ENCODE data around the gene ADCY2.

Gene ADCY2

DNA sequence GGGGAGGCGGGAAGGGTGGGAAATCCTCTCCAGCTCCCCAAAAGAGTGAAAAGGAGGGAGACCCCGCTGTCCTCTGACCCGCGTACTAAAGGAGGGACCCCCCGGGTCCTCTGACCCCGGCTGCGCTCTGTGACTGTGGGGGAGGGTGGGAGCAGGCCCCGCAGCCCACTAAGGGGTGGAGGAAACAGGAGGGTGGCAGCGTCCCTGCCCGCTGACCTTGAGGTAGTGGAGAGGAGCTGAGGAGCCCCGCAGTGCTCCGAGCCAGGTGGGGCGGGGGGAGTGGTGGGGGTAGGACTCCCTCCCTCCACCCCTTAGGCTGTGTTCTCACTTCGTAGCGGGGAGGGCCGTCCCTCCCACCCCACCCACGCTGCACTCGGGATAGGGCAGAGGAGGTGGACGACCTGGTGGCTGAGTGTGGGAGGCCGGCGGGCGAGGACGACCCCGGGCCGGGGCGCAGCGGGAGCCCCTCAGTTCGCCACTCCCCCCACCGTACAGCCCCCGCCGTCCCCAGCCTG, 449 bp upstream of the ADCY2 start:
- Histone ChIP-seq H3K27me3 (ENCODE audit: control insufficient read depth, insufficient read depth, low read length) (0 out of 2 replicates have a peak, but pooled peaks cover 2% of the 10 kb centered on the region), H3K36me3 (ENCODE audit: control insufficient read depth, insufficient read depth, low read length) (no peaks in the 10 kb centered on the region), H3K4me1 (ENCODE audit: control insufficient read depth, insufficient read depth, low read length) (peaks cover 68% of the 10 kb centered on the region), H3K4me3 (ENCODE audit: low read depth, low read length) (peak overlapping the region; percentile 72), H3K27ac (ENCODE audit: low read depth, low read length) (peak overlapping the region; percentile 50), H3K9ac (ENCODE audit: low read depth, low read length) (peak overlapping the region; percentile 57; the same call in 1 of the 2 replicates), H3K9me3 (ENCODE audit: control insufficient read depth, insufficient read depth, low read length) (no peaks in the 10 kb centered on the region)

DNA sequence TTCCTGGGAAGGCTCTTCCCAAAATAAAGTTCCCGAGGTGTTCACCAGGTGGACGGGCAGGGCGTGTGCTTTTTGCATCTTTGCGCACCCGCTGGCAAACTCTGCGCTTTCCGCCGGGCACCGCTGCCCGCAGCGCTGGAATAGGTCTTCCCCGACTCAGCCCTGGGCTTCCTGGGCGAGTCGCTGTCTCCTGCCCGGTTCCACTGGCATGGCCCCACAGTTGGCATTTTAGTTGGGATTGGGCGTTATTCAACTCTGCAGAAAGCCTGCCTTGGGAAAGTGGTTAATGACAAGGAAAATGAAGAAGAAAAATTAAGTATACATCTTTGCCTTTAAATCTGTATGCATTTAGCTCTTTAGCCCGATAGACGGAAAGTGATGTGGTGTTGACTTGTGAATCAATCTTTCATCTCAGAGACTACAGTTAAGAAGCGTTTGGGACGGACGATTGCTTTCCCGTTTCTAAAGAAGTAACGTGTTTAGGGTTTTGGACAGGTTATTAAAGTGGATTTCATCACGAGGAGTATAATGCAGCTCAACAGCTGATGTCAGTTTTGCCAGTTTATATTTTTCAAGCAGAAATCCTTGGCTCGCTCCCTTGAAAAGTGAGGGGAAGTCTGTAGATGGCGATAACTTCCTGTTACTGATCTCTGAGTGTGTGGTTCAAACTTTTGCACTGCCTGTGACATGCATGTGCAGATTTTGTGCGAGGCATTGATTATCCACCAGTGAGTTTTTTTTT, 946 bp downstream of the ADCY2 start:
- peak overlapping the region; percentile 71 for H3K9ac ChIP-seq (ENCODE audit: low read depth, low read length)
- H3K4me3 ChIP-seq (ENCODE audit: low read depth, low read length) = peak overlapping the region; percentile 89
- H3K9me3 ChIP-seq (ENCODE audit: control insufficient read depth, insufficient read depth, low read length) = no peaks in the 10 kb centered on the region
- peak overlapping the region; percentile 36 for H3K27ac ChIP-seq (ENCODE audit: low read depth, low read length)
- H3K27me3 ChIP-seq (ENCODE audit: control insufficient read depth, insufficient read depth, low read length) = 0 out of 2 replicates have a peak, but pooled peaks cover 2% of the 10 kb centered on the region
- H3K36me3 ChIP-seq (ENCODE audit: control insufficient read depth, insufficient read depth, low read length) = no peaks in the 10 kb centered on the region
- H3K4me1 ChIP-seq (ENCODE audit: control insufficient read depth, insufficient read depth, low read length) = peaks cover 71% of the 10 kb centered on the region

- peak overlapping the region; percentile 89 for H3K4me3 ChIP-seq (ENCODE audit: low read depth, low read length)
Observed at GRCh38 chr5:7397937-7398336, 2.0 kb downstream of the ADCY2 start.

GRCh38 chr5:7398596-7399280, 2.8 kb downstream of the ADCY2 start:
- H3K27ac ChIP-seq (ENCODE audit: low read depth, low read length) = no peak overlapping the region
- H3K9me3 ChIP-seq (ENCODE audit: control insufficient read depth, insufficient read depth, low read length) = no peaks in the 10 kb centered on the region
- H3K4me1 ChIP-seq (ENCODE audit: control insufficient read depth, insufficient read depth, low read length) = peaks cover 60% of the 10 kb centered on the region
- H3K27me3 ChIP-seq (ENCODE audit: control insufficient read depth, insufficient read depth, low read length) = 0 out of 2 replicates have a peak, but pooled peaks cover 2% of the 10 kb centered on the region
- H3K4me3 ChIP-seq (ENCODE audit: low read depth, low read length) = peak overlapping the region; percentile 89
- no peak overlapping the region for H3K9ac ChIP-seq (ENCODE audit: low read depth, low read length)
- H3K36me3 ChIP-seq (ENCODE audit: control insufficient read depth, insufficient read depth, low read length) = no peaks in the 10 kb centered on the region

More at GRCh38 chr5:7397937-7398336, 2.0 kb downstream of the ADCY2 start:
- H3K4me1 ChIP-seq (ENCODE audit: control insufficient read depth, insufficient read depth, low read length) = peaks cover 68% of the 10 kb centered on the region
- 0 out of 2 replicates have a peak, but pooled peaks cover 2% of the 10 kb centered on the region for H3K27me3 ChIP-seq (ENCODE audit: control insufficient read depth, insufficient read depth, low read length)
- H3K36me3 ChIP-seq (ENCODE audit: control insufficient read depth, insufficient read depth, low read length) = no peaks in the 10 kb centered on the region
- no peaks in the 10 kb centered on the region for H3K9me3 ChIP-seq (ENCODE audit: control insufficient read depth, insufficient read depth, low read length)
- no peak overlapping the region for H3K9ac ChIP-seq (ENCODE audit: low read depth, low read length)
- peak overlapping the region; percentile 31 for H3K27ac ChIP-seq (ENCODE audit: low read depth, low read length)

DNA sequence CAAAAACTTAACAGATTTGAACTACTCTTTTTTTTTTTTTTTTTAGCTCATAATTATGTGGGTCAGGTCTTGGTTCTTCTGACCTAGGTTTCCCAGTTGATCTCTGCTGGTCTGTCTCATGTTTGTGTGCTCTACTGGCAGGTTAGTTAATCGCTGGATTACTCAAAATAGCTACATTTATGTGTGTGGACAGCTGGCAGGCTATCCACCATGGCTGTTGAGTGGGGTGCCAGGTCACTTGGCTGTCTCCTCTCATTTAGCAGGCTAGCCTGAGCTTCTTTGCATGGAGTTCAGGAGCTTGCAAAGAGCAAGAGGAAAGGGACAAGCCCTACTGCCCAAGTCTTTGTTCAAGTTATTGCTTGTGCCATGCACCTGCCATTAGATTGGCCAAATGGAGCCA, 9.3 kb downstream of the ADCY2 start:
- Histone ChIP-seq H3K4me3 (ENCODE audit: low read depth, low read length) (no peak overlapping the region), H3K9me3 (ENCODE audit: control insufficient read depth, insufficient read depth, low read length) (no peaks in the 10 kb centered on the region), H3K27me3 (ENCODE audit: control insufficient read depth, insufficient read depth, low read length) (no peaks in the 10 kb centered on the region), H3K36me3 (ENCODE audit: control insufficient read depth, insufficient read depth, low read length) (0 out of 2 replicates have a peak, but pooled peaks cover 2% of the 10 kb centered on the region), H3K9ac (ENCODE audit: low read depth, low read length) (no peak overlapping the region), H3K27ac (ENCODE audit: low read depth, low read length) (no peak overlapping the region), H3K4me1 (ENCODE audit: control insufficient read depth, insufficient read depth, low read length) (peaks cover 21% of the 10 kb centered on the region)

GRCh38 chr5:7410936-7411511, 15.1 kb downstream of the ADCY2 start:
- Histone ChIP-seq H3K4me3 (ENCODE audit: low read depth, low read length) (no peak overlapping the region), H3K27me3 (ENCODE audit: control insufficient read depth, insufficient read depth, low read length) (no peaks in the 10 kb centered on the region), H3K9ac (ENCODE audit: low read depth, low read length) (no peak overlapping the region), H3K9me3 (ENCODE audit: control insufficient read depth, insufficient read depth, low read length) (no peaks in the 10 kb centered on the region), H3K36me3 (ENCODE audit: control insufficient read depth, insufficient read depth, low read length) (peaks cover 17% of the 10 kb centered on the region), H3K27ac (ENCODE audit: low read depth, low read length) (no peak overlapping the region), H3K4me1 (ENCODE audit: control insufficient read depth, insufficient read depth, low read length) (peaks cover 13% of the 10 kb centered on the region)

- Histone ChIP-seq H3K36me3 (ENCODE audit: control insufficient read depth, insufficient read depth, low read length) (peaks cover 24% of the 10 kb centered on the region), H3K4me1 (ENCODE audit: control insufficient read depth, insufficient read depth, low read length) (peaks cover 13% of the 10 kb centered on the region), H3K9ac (ENCODE audit: low read depth, low read length) (no peak overlapping the region), H3K4me3 (ENCODE audit: low read depth, low read length) (no peak overlapping the region), H3K27ac (ENCODE audit: low read depth, low read length) (no peak overlapping the region), H3K9me3 (ENCODE audit: control insufficient read depth, insufficient read depth, low read length) (no peaks in the 10 kb centered on the region), H3K27me3 (ENCODE audit: control insufficient read depth, insufficient read depth, low read length) (no peaks in the 10 kb centered on the region)
Observed at GRCh38 chr5:7412409-7412808, 16.5 kb downstream of the ADCY2 start.

GRCh38 chr5:7415123-7415522, 19.2 kb downstream of the ADCY2 start:
- H3K27me3 ChIP-seq (ENCODE audit: control insufficient read depth, insufficient read depth, low read length) = no peaks in the 10 kb centered on the region
- no peak overlapping the region for H3K4me3 ChIP-seq (ENCODE audit: low read depth, low read length)
- no peak overlapping the region for H3K27ac ChIP-seq (ENCODE audit: low read depth, low read length)
- H3K9me3 ChIP-seq (ENCODE audit: control insufficient read depth, insufficient read depth, low read length) = no peaks in the 10 kb centered on the region
- H3K4me1 ChIP-seq (ENCODE audit: control insufficient read depth, insufficient read depth, low read length) = peaks cover 26% of the 10 kb centered on the region
- H3K36me3 ChIP-seq (ENCODE audit: control insufficient read depth, insufficient read depth, low read length) = peaks cover 31% of the 10 kb centered on the region
- H3K9ac ChIP-seq (ENCODE audit: low read depth, low read length) = no peak overlapping the region

GRCh38 chr5:7415587-7416535, 19.9 kb downstream of the ADCY2 start:
- H3K9ac ChIP-seq (ENCODE audit: low read depth, low read length) = no peak overlapping the region
- no peak overlapping the region for H3K27ac ChIP-seq (ENCODE audit: low read depth, low read length)
- no peak overlapping the region for H3K4me3 ChIP-seq (ENCODE audit: low read depth, low read length)
- H3K27me3 ChIP-seq (ENCODE audit: control insufficient read depth, insufficient read depth, low read length) = no peaks in the 10 kb centered on the region
- H3K9me3 ChIP-seq (ENCODE audit: control insufficient read depth, insufficient read depth, low read length) = no peaks in the 10 kb centered on the region
- H3K36me3 ChIP-seq (ENCODE audit: control insufficient read depth, insufficient read depth, low read length) = peaks cover 31% of the 10 kb centered on the region
- H3K4me1 ChIP-seq (ENCODE audit: control insufficient read depth, insufficient read depth, low read length) = peaks cover 28% of the 10 kb centered on the region

DNA sequence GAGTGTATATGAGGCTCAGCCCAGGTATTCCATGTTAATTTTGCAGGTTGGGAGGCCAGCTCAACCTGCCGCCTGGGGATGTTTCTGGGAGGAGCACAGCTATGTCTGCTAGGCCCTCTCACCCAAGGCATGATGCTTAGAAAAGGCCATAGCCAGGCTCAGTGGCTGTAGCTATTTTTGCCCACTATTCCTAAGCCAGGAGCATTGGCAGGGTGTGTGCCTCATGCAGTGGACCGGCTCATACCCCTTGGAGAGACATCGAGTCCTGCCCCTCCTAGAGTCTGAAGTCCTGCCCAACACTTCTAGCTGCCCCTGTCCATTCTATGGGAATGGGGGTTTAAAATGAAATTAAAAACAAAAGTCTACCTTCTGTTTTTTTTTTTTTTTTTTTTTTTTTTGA, 22.3 kb downstream of the ADCY2 start:
- peaks cover 31% of the 10 kb centered on the region for H3K36me3 ChIP-seq (ENCODE audit: control insufficient read depth, insufficient read depth, low read length)
- no peaks in the 10 kb centered on the region for H3K27me3 ChIP-seq (ENCODE audit: control insufficient read depth, insufficient read depth, low read length)
- no peak overlapping the region for H3K9ac ChIP-seq (ENCODE audit: low read depth, low read length)
- no peaks in the 10 kb centered on the region for H3K9me3 ChIP-seq (ENCODE audit: control insufficient read depth, insufficient read depth, low read length)
- H3K4me1 ChIP-seq (ENCODE audit: control insufficient read depth, insufficient read depth, low read length) = peaks cover 43% of the 10 kb centered on the region
- no peak overlapping the region for H3K27ac ChIP-seq (ENCODE audit: low read depth, low read length)
- no peak overlapping the region for H3K4me3 ChIP-seq (ENCODE audit: low read depth, low read length)

All from HUES48 (cell line).